Body of pancreas (tissue), 4 donors: ENCODE data around the gene NEGR1. TPM values are rescaled to one million over a fixed set of nuclear protein-coding genes. Genes with fewer than 3 reads are reported as not detected.

Source experiments
- ATAC-seq: fragments of 150-250 bp; one replicate; pipeline ENCODE4 v1.9.1; 2016
- DNase-seq, 4 donors: peaks; one replicate each; pipeline ENCODE4 v3.0.0-alpha.2; 2019
- H3K27ac ChIP-seq, 4 donors: fragments of 200-600 bp; sonication (generic); 1 replicate in 3 of 4; 2 replicates in 1 of 4; pipeline versions ENCODE4 v1.5.1 to v1.6.1; 2016 to 2019; ENCODE audit warnings: mild to moderate bottlenecking in 1 of 4, mixed read lengths in 1 of 4, moderate library complexity in 1 of 4
- H3K27me3 ChIP-seq, 2 donors: fragments of 200-600 bp; sonication (generic); one replicate each; pipeline ENCODE4 v1.6.0; 2016; ENCODE audit warnings: mild to moderate bottlenecking in 1 of 2
- H3K36me3 ChIP-seq, 2 donors: fragments of 200-600 bp; sonication (generic); replicated peaks in 1 of 2; 2 replicates each; pipeline ENCODE4 v1.5.1; 2016; ENCODE audit warnings: low read depth in 2 of 2; ENCODE audit not compliant: insufficient read depth in 1 of 2
- H3K4me1 ChIP-seq: fragments of 200-600 bp; sonication (generic); one replicate; pipeline ENCODE4 v1.6.0; 2016
- H3K4me3 ChIP-seq, 2 donors: fragments of 200-600 bp; sonication (generic); 1 replicate in 1 of 2; 2 replicates in 1 of 2; pipeline ENCODE4 v1.5.1; 2016 to 2019
- H3K9me3 ChIP-seq, 3 donors: fragments of 200-600 bp; sonication (generic); 1 replicate in 2 of 3; 2 replicates in 1 of 3; pipeline ENCODE4 v1.5.1; 2016
- POLR2A ChIP-seq, 3 donors: fragments of 450-650 bp; IDR thresholded peaks; one replicate each; pipeline ENCODE4 v1.6.1; 2016; ENCODE audit warnings: antibody characterized with exemption in 3 of 3, mild to moderate bottlenecking in 2 of 3
- WGBS, 2 donors: methylation state at CpG; one replicate each; pipeline ENCODE4 v1.1.5; 2017; 5-methylcytosine and 5-hydroxymethylcytosine counted together
- intact Hi-C: fragments of 100-400 bp; cut with DNase I; formaldehyde crosslinking; loops from one replicate; pipeline ENCODE4 v1.15.1; 2023
- total RNA-seq, 2 donors: library from RNA; depleted of rRNA; stranded (reverse); fragments of >200 nt; gene quantifications; one replicate each; pipeline ENCODE4 v1.1.0, GENCODE V29; 2016
- TF ChIP-seq, protein P1 (sequence below), 7 experiments: fragments of 450-650 bp in 4 of 7; fragments of 200-600 bp in 3 of 7; sonication (generic) in 3 of 7; IDR thresholded peaks; one replicate each; pipeline ENCODE4 v1.5.1; 2016 to 2019; ENCODE audit warnings: antibody characterized with exemption in 7 of 7

The NEGR1 gene
- total RNA-seq, 2 donors from 2014 or later, result 6.3 to 9.6 TPM

DNA sequence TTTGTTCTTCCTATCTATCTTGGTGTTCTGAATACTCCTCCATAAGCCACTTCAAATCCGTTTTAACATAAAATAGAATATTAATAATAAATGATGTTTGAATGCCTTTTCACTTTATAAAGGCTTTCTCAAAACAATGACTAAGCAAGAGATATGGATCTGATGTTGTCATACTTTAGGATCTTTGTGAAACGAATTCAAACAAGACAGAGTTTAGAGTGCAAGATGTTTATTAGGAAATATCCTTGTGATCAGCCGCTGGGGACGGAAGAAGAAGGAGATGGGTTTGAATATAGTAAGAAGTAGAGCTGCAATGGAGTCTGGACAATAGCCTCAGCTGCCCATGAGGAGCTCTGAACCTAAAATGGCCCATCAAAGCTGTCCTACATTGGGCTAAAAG, 351.8 kb downstream of the NEGR1 start:
- no peaks in the 10 kb centered on the region for H3K36me3 ChIP-seq
- no peaks in the 10 kb centered on the region for H3K9me3 ChIP-seq
- intact Hi-C loops, result no loop called here
- H3K4me3 ChIP-seq, result no peak overlapping the region
- DNase-seq, result no peak
- no peak for TF ChIP-seq POLR2A (IDR thresholded peaks at IDR 0.05)
- TF ChIP-seq, protein P1, sequence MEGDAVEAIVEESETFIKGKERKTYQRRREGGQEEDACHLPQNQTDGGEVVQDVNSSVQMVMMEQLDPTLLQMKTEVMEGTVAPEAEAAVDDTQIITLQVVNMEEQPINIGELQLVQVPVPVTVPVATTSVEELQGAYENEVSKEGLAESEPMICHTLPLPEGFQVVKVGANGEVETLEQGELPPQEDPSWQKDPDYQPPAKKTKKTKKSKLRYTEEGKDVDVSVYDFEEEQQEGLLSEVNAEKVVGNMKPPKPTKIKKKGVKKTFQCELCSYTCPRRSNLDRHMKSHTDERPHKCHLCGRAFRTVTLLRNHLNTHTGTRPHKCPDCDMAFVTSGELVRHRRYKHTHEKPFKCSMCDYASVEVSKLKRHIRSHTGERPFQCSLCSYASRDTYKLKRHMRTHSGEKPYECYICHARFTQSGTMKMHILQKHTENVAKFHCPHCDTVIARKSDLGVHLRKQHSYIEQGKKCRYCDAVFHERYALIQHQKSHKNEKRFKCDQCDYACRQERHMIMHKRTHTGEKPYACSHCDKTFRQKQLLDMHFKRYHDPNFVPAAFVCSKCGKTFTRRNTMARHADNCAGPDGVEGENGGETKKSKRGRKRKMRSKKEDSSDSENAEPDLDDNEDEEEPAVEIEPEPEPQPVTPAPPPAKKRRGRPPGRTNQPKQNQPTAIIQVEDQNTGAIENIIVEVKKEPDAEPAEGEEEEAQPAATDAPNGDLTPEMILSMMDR (IDR thresholded peaks at IDR 0.05), result no peak
- H3K4me1 ChIP-seq, result no peaks in the 10 kb centered on the region
- no peak overlapping the region for H3K27ac ChIP-seq
- WGBS, 2 donors, result 62% methylated on average over 4 of the region's 4 CpGs
- no peaks in the 10 kb centered on the region for H3K27me3 ChIP-seq
- ATAC-seq, result no peak

DNA sequence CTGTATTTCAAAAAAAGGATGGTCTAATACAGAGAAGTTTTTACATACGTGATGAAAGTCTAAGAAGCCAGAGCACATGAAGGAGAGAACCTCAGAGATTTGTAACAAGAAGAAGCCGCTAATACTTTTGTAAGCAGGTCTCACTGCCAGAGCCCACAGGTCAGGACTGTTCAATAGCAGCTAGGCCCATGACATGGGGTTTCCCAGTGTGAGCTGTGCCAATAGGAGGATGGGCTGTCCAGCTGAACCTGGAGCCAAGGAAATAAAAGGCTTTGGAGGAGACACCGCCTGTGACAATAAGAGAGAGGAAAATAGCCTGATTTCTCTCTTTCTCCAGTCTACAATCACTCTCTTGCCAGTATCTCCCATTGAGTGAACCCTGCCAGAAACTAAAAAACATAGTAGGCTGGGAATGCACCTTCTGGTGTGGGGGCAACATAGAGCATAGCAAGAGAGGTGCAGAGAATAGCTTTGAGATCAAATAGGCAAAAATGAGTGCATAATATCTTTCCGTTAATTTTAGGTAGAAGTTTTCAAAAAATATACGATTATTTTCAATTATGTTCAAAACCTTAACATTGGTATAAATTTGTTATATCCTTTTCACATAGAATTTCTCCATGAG, 360.3 kb downstream of the NEGR1 start:
- Histone ChIP-seq H3K36me3 (no peaks in the 10 kb centered on the region), H3K27me3 (no peaks in the 10 kb centered on the region), H3K9me3 (no peaks in the 10 kb centered on the region), H3K4me1 (no peaks in the 10 kb centered on the region), H3K4me3 (no peak overlapping the region), H3K27ac (no peak overlapping the region)
- WGBS, 2 donors, result 92 to 95% methylated on average over 5 of the region's 5 CpGs
- DNase-seq (no peak), ATAC-seq (no peak)
- no peak for TF ChIP-seq POLR2A (IDR thresholded peaks at IDR 0.05)
- TF ChIP-seq, protein P1 (IDR thresholded peaks at IDR 0.05), result no peak
- intact Hi-C loops, result no loop called here

DNA sequence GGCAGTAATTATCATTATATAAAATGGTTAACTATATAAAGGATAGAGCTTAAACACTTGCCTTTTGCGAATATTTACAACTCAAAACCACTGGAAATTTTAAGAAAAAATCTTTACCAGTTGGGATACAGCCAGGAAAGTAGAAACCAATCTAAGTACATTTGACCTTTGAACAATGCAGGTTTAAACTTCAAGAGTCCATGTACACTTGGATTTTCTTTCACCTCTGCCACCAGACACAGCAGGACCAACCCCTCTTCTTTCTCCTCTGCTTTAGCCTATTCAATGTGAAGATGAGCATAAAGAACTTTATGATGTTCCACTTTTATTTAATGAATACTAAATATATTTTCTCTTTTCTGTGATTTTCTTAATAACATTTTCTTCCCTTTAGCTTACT, 361.1 kb downstream of the NEGR1 start:
- H3K4me1 ChIP-seq, result no peaks in the 10 kb centered on the region
- intact Hi-C loops, result no loop called here
- WGBS, 2 donors, result 40 to 44% methylated on average over 1 of the region's 1 CpG
- no peaks in the 10 kb centered on the region for H3K9me3 ChIP-seq
- no peak for TF ChIP-seq POLR2A (IDR thresholded peaks at IDR 0.05)
- TF ChIP-seq, protein P1 (IDR thresholded peaks at IDR 0.05), result no peak
- no peaks in the 10 kb centered on the region for H3K36me3 ChIP-seq
- ATAC-seq, result no peak
- no peaks in the 10 kb centered on the region for H3K27me3 ChIP-seq
- no peak overlapping the region for H3K4me3 ChIP-seq
- no peak for DNase-seq
- no peak overlapping the region for H3K27ac ChIP-seq

DNA sequence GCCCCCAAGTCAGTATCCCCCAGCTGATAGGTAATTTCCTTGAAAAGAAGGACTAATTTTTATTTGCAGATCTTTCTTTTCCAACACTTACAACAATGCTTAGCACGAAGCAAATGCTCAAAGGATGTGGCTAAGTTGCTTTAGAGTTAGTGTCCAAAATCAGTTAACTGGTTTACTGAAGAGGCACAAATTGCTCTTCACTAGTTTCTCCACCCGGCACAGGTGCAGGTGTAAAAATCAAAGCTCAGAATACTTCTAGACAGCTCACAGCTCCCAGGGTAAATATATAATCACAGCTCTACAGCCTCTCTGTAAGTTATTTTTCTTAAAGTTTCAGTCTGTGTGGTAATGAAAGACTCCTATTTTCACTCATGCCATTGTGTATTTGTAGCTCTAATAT, 361.8 kb downstream of the NEGR1 start:
- no peaks in the 10 kb centered on the region for H3K4me1 ChIP-seq
- ATAC-seq, result no peak
- intact Hi-C loops, result no loop called here
- WGBS, 2 donors, result 82 to 84% methylated on average over 2 of the region's 2 CpGs
- no peaks in the 10 kb centered on the region for H3K9me3 ChIP-seq
- no peaks in the 10 kb centered on the region for H3K36me3 ChIP-seq
- no peak overlapping the region for H3K4me3 ChIP-seq
- no peak overlapping the region for H3K27ac ChIP-seq
- no peaks in the 10 kb centered on the region for H3K27me3 ChIP-seq
- DNase-seq, result no peak
- TF ChIP-seq POLR2A (IDR thresholded peaks at IDR 0.05), result no peak
- TF ChIP-seq, protein P1 (IDR thresholded peaks at IDR 0.05), result no peak

DNA sequence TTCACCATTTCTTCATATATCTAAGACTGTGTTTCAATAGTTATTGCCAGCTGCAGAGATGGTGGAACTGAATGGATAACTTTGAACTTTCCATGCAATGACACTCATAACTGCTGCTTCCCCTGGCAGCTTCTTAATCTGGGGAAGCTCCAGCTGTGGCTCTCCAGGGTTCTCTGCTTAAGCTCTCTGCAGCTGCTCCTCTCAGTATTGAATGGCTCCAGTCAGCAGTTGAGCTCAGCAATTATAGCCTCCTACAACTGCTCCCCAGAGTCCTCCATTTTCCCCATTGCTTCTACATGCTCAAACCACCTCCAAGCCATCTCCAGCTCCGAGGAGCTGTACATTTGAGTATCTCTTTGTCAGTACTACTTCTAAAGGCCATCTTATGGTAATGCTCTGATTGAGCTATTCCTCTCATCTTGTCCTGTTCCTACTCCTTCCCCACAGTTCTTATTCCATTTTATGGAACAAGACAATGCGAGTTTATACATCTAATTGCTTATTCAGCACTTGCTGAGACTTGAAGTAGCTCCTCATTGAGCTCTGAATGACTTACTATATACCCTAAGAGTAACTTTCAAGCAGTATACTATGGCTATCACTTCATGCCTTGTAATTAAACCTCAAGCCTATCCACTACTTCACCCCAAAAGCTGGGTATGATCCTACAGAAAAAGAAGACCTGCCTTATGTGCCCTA, 362.4 kb downstream of the NEGR1 start:
- WGBS, 2 donors, result 71 to 82% methylated on average over 2 of the region's 2 CpGs
- no peaks in the 10 kb centered on the region for H3K36me3 ChIP-seq
- H3K27me3 ChIP-seq, result no peaks in the 10 kb centered on the region
- H3K4me1 ChIP-seq, result no peaks in the 10 kb centered on the region
- DNase-seq, result no peak
- no peak overlapping the region for H3K4me3 ChIP-seq
- intact Hi-C loops, result no loop called here
- no peak for TF ChIP-seq POLR2A (IDR thresholded peaks at IDR 0.05)
- TF ChIP-seq, protein P1 (IDR thresholded peaks at IDR 0.05), result no peak
- ATAC-seq, result no peak
- H3K27ac ChIP-seq, result no peak overlapping the region
- H3K9me3 ChIP-seq, result no peaks in the 10 kb centered on the region
